Kidney epithelial cell (primary cell): ENCODE measurements around the gene SNAP47. TPM values are rescaled to one million over a fixed set of nuclear protein-coding genes. Genes with fewer than 3 reads are reported as not detected.

ENCODE experiments used
- DNase-seq: peaks from one replicate; pipeline ENCODE4 v3.0.0-alpha.2; 2010; ENCODE audit warnings: low read depth
- H3K27me3 ChIP-seq: 2 replicates; pipeline ENCODE4 v1.6.0; 2011; ENCODE audit warnings: low read length; ENCODE audit not compliant: control insufficient read depth, insufficient read depth
- H3K36me3 ChIP-seq: 2 replicates; pipeline ENCODE4 v1.5.1; 2011; ENCODE audit warnings: low read length; ENCODE audit not compliant: control insufficient read depth, insufficient read depth
- H3K4me3 ChIP-seq: 2 replicates; pipeline ENCODE4 v1.5.1; 2011; ENCODE audit warnings: low read depth, mild to moderate bottlenecking, control low read depth, low read length
- CTCF ChIP-seq: IDR thresholded peaks from 2 replicates; pipeline ENCODE4 v1.5.1; 2011; ENCODE audit warnings: mild to moderate bottlenecking, moderate library complexity, low read length, control low read depth, inconsistent platforms; ENCODE audit not compliant: insufficient read depth, poor library complexity, severe bottlenecking
- total RNA-seq: library from RNA; depleted of rRNA; stranded (reverse); fragments of >200 nt; gene quantifications from 2 replicates; pipeline ENCODE4 v1.2.3, GENCODE V29; 2015

SNAP47 gene
- total RNA-seq, 1 donor from 2014 or later = 40.2 TPM

GRCh38 chr1:227828786-227829185 is 93.6 kb downstream of the SNAP47 start:
- DNase-seq = no peak
- H3K4me3 ChIP-seq = no peak overlapping the region
- no peaks in the 10 kb centered on the region for H3K36me3 ChIP-seq
- no peak for TF ChIP-seq CTCF
- H3K27me3 ChIP-seq = no peaks in the 10 kb centered on the region

Other genes with a start within 250 kb of the SNAP47 start
- gene ZNF678, start 171.9 kb upstream of the SNAP47 start, total RNA-seq = 7.6 and 9.8 TPM in 2 replicates
- 25.2 and 27.7 TPM in 2 replicates for gene JMJD4, start 133 bp upstream of the SNAP47 start, total RNA-seq
- gene PRSS38, start 80.2 kb downstream of the SNAP47 start, total RNA-seq = not detected in 2 replicates
- 10.1 and 10.3 TPM in 2 replicates for gene WNT9A, start 212.5 kb downstream of the SNAP47 start, total RNA-seq